ENCODE measurements around the gene PRPF31.
A peak's percentile ranks its signal among the peaks of the same experiment; 100 is the strongest.
"Not testable (repeated sequence)": the region's sequence is repeated elsewhere in the genome, so short reads cannot be mapped to it uniquely, and the experiment has no call there.

The PRPF31 gene, protein sequence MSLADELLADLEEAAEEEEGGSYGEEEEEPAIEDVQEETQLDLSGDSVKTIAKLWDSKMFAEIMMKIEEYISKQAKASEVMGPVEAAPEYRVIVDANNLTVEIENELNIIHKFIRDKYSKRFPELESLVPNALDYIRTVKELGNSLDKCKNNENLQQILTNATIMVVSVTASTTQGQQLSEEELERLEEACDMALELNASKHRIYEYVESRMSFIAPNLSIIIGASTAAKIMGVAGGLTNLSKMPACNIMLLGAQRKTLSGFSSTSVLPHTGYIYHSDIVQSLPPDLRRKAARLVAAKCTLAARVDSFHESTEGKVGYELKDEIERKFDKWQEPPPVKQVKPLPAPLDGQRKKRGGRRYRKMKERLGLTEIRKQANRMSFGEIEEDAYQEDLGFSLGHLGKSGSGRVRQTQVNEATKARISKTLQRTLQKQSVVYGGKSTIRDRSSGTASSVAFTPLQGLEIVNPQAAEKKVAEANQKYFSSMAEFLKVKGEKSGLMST

DNA sequence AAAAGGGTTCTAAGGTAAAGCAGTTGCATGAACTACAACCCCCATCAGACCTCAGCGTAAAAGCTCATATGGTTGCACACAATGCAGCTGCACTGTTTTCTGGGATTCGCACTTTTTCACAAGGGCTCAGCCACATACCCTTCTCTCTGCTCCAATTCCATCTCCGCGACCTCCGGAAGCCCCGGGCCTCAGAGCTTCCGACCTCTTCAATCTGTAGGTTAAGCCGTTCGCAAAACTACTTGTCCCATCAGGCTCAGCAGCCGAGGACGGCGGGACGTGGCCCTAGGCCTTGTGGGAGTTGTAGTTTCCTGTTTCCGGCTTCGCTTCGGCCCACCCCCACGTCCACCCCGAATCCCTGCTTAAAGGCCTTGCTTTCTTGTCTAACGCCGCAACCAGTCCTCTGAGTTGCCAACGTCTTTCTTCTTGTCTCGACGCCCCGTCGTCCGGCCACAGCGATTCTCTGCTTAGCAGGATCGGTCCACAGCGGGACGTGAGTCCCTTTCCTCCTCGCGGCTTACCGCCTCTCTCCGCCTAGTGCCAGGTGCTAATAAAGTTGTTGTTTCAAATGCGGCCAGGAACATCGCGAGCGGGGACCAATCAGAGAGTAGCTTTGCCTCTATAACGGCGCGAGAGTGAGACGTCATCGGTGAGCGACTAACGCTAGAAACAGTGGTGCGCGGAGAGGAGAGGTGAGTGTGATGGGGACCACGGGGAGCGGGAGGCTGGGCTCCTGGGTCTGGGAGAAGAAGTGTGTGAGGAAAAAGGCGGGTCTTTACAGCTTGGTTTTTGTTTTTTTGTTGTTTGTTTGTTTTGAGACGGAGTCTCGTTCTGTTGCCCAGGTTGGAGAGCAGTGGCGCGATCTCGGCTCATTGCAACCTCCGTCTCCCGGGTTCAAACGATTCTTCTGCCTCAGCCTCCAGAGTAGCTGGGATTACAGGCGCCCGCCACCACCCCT is at the start of gene PRPF31, which contains the start of gene TFPT:
Gene PRPF31, plus strand, starts transcription at position 646 of the 955 bp plus-strand sequence. CDS start 2,525 bp downstream, outside the sequence.
Gene TFPT, minus strand, starts transcription at position 549 of the 955 bp plus-strand sequence. Its CDS starts 388 bp downstream, at position 161.
- DNase-seq (ENCODE audit: low spot score), result peak; percentile 96

DNA sequence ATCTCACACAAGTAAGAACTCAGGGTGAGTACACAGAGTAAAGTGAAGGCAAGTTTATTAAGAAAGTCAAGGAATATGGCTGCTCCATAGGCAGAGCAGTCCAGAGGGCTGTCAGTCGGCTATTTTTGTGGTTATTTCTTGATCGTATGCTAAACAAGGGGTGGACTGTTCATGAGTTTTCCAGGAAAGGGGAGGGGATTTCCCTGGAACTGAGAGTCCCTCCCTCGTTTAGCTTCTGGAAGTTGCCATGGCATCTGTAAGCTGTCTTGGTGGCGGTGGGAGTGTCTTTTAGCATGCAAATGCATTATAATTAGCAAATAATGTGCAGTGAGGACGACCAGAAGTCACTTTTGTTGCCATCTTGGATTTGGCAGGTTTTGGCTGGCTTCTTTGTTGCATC is 46.1 kb upstream of the PRPF31 start:
- no peak for DNase-seq (ENCODE audit: low spot score)

- no peak for DNase-seq (ENCODE audit: low spot score)
Observed at GRCh38 chr19:54073829-54074228, 41.7 kb upstream of the PRPF31 start.

- no peak for DNase-seq (ENCODE audit: low spot score)
Observed at GRCh38 chr19:54074851-54075250, 40.7 kb upstream of the PRPF31 start.

GRCh38 chr19:54077334-54077733 is 38.2 kb upstream of the PRPF31 start:
- no peak for DNase-seq (ENCODE audit: low spot score)

- DNase-seq (ENCODE audit: low spot score), result no peak
Observed at GRCh38 chr19:54081032-54081431, 34.5 kb upstream of the PRPF31 start, which contains the start of gene TARM1. Gene TARM1 (minus strand): TSS chr19:54081365. CDS start chr19:54081340, 25 bp downstream.

DNA sequence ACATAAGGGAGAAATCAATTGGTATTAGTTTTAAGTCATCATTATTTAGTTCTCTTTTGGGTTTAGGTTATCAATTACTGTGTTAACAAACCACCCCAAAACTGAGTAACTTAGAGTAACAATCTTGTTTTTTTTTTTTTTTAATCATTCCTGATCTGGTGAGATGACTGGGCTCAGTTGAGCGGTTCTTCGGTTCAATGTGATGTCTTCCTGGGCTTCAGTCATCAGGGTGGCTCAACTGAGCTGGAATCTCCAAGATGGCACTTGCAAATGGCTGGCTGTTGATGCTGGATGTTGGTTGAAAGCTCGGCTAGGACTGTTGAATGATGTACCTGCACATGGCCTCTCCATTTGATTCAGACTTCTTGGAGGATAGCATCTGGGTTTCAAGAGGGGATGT is 31.1 kb upstream of the PRPF31 start:
- no peak for DNase-seq (ENCODE audit: low spot score)

DNA sequence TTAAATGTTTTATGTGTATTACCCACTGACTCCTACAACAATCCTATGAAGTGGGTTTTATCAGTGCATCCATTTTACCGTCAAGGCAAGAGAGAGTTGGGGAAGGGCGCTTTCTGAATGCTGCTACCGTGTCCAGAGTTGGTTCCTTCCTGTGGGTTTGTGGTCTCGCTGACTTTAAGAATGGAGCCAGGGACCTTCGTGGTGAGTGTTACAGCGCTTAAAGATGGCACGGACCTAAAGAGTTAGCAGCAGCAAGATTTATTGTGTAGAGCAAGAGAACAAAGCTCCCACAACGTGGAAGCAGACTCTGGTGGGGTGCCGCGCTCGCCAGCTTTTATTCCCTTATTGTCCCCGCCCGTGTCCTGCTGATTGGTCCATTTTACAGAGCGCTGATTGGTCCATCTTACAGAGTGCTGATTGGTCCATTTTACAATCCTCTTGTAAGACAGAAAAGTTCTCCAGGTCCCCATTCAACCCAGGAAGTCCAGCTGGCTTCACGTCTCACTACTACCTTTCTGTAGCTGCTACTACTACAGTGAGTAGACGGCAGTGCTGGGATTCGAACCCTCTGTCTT is 21.0 kb upstream of the PRPF31 start:
- no peak for DNase-seq (ENCODE audit: low spot score)

GRCh38 chr19:54095136-54095858 is 20.3 kb upstream of the PRPF31 start:
- no peak for DNase-seq (ENCODE audit: low spot score)

DNA sequence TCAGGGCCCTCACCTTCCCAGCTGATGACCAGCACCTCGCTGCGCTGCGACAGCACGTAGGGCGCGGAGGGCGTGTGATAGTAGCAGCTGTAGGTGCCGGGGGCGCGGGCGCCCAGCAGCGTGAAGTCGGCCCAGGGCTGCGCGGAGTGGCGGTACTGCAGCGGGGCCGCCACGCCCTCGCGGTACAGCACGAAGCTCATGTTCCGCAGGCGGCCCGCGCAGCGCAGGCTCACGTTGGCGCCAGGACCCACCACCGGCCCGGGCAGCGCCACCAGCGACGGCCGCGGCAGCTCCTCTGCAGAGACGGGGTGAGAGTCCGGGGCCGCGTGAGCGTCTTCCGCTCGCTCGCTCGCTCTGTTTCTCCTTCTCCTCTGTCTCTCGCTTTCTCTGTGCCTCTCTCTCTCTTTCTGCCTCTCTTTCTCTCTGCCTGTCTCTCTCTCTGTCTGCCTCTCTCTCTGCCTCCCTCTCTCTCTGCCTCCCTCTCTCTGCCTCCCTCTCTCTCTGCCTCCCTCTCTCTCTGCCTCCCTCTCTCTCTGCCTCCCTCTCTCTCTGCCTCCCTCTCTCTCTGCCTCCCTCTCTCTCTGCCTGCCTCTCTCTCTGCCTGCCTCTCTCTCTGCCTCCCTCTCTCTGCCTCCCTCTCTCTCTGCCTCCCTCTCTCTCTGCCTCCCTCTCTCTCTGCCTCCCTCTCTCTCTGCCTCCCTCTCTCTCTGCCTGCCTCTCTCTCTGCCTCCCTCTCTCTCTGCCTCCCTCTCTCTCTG is 19.5 kb upstream of the PRPF31 start:
- peak; percentile 48 for DNase-seq (ENCODE audit: low spot score)

DNA sequence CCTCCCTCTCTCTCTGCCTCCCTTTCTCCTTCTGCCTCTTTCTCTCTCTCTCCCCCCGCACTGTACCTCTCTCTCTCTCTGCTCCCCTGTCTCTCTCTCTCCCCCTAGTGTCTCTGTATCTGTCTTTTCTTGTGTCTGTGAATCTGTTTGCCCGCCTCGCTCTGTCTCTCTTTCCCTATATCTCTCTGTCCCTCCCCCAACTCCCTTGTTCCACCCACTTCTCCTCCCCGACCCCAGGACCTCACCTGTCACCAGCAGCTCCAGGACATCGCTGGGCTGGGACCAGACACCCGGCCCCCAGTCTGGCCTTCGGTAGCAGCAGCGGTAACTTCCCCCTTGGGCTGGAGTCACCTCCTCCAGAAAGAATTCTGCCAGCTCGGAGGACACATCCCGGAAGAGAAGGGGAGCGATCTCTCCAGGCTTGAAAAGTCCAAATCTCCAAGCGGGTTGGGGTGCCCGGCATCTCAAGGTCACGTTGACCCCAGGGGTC is 18.9 kb upstream of the PRPF31 start:
- DNase-seq (ENCODE audit: low spot score), result peak; percentile 42

DNA sequence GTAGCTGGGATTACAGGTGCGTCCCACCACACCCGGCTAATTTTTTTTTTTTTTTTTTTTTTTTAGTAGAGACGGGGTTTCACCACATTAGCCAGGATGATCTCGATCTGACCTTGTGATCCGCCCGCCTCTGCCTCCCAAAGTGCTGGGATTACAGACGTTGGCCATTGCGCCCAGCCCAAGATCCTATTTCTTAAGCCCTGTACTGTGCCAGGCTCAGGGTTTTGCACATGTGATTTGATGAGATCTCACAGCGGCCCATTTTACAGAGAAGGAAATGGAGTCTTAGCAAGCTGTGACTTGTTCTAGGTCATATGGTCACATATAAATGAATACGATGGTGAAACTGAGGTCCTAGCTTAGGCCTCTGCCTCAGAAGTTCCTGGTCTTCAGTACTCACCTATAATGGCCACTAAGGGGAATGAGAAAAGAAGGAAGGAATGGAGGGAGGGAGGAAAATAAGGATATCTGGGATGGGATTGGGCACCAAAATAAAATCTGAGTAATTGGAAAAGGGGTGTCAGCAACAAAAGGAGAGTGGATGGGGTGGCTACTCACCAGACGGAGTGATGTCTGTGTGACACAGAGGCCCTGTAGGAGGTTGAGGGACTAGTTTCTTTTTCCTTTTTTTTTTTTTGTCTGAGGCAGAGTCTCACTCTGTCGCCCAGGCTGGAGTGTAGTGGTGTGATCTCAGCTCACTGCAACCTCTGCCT is 16.2 kb upstream of the PRPF31 start:
- DNase-seq (ENCODE audit: low spot score), result no peak

DNA sequence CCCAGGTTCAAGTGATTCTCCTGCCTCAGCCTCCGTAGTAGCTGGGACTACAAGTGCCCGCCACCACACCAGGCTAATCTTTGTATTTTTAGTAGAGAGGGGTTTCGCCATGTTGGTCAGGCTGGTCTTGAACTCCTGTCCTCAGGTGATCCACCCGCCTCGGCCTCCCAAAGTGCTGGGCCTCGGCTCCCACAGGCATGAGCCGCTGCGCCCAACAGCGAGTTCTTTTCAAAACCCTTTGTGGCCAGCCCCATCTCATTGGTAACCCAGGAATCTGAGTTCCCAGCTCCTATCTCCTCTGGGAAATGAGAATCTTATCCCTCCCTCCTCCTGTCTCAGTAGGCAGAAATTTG is 15.7 kb upstream of the PRPF31 start:
- DNase-seq (ENCODE audit: low spot score), result not testable (repeated sequence)

- no peak for DNase-seq (ENCODE audit: low spot score)
Observed at GRCh38 chr19:54100561-54100960, 15.0 kb upstream of the PRPF31 start, which contains the start of gene OSCAR. Gene OSCAR (minus strand): TSS chr19:54100803. CDS start chr19:54100792, 11 bp downstream.

DNA sequence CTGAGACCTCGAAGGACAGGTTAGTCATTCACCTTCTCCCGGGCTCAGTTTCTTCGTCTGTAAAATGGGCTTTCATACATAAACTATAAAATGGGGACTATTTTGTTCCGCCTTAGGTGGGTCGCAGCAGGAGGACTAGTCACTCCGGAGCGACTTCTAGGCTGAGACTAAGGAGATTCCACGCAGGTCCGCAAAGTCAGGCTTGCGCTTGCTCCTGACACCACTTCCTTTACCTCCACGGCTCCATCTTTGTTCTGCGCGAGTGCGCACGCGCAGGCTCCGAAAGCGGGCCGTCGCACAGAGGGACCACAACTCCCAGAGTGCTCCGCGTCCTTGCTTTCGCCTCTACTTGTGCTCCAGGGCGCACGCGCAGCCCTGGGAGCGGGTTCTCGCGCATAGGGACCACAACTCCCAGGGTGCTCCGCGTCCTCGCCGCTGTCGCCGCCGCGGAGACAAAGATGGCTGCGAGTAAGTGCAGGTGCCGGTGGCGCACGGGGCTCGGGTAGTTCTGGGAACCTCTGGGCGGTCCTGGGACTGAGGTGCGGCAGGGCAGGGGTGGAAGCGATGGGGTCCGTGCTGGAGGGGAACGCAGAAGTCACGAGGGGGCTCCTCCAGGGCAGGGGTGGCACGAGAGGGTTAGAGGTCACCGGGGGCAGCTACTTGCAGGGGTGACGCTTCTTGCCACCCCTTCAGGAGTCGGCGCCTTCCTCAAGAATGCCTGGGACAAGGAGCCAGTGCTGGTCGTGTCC is 13.0 kb upstream of the PRPF31 start, which contains the start of gene NDUFA3:
Gene NDUFA3, plus strand, starts transcription at position 435 of the 749 bp plus-strand sequence. Its CDS starts 24 bp downstream, at position 459.
- DNase-seq (ENCODE audit: low spot score), result peak; percentile 99

GRCh38 chr19:54104998-54105715 is 10.4 kb upstream of the PRPF31 start:
- DNase-seq (ENCODE audit: low spot score), result no peak

DNA sequence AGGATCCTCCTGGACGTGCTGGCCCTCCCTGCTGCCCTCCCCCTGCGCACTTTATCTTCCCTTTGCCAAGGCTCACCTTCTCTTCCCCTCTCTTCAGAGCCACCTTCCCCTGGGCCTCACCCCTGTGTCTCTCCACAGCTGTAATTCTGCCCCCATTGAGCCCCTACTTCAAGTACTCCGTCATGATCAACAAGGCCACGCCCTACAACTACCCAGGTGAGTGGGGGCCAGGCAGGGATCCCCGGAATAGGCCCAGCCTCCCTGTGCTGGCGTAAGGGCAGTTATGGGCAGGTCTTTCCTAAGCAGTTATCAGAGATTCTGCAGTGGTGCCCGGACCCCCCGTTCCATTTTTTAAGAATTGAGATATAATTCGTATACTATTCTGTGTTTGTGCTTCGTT is 9.8 kb upstream of the PRPF31 start:
- DNase-seq (ENCODE audit: low spot score), result no peak

GRCh38 chr19:54106716-54107115 is 8.8 kb upstream of the PRPF31 start:
- DNase-seq (ENCODE audit: low spot score), result no peak

Data from kidney tubule cell (primary cell).